A673 (cell line): ENCODE data around the gene FPGT.

Source experiments
- EZH2 ChIP-seq: fragments of 200-600 bp; sonication (generic); IDR thresholded peaks from 2 replicates; pipeline ENCODE4 v1.6.1; 2017; ENCODE audit warnings: borderline replicate concordance, low read depth, mild to moderate bottlenecking, mixed read lengths, antibody characterized with exemption, low read length; ENCODE audit not compliant: poor library complexity, severe bottlenecking
- TF ChIP-seq, protein P1 (sequence below): fragments of 300-800, 200-600 bp; sonication (generic); conservative IDR thresholded peaks from 2 replicates; pipeline ENCODE4 v1.5.1; 2017; ENCODE audit warnings: low read depth, mild to moderate bottlenecking, antibody characterized with exemption, low read length, moderate library complexity, mixed read lengths

DNA sequence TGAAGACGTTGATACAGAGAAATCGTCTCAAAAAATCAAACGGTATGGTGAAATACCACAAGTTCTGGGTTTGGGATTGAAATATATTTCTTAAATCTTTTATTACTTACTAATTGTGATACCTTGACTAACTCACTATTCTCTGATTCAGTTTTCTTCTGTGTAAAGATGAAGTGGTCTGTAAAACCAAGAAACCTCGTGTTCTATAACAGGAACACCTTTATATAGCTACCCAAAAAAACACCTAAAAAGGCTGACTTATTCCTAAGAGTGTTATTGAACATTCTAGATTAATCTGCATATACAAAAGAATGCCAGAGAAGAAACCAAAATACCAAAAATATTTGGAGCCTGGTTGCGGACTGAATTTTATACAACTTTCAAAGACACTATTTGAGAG, 787 bp upstream of the FPGT start:
- TF ChIP-seq, protein P1, sequence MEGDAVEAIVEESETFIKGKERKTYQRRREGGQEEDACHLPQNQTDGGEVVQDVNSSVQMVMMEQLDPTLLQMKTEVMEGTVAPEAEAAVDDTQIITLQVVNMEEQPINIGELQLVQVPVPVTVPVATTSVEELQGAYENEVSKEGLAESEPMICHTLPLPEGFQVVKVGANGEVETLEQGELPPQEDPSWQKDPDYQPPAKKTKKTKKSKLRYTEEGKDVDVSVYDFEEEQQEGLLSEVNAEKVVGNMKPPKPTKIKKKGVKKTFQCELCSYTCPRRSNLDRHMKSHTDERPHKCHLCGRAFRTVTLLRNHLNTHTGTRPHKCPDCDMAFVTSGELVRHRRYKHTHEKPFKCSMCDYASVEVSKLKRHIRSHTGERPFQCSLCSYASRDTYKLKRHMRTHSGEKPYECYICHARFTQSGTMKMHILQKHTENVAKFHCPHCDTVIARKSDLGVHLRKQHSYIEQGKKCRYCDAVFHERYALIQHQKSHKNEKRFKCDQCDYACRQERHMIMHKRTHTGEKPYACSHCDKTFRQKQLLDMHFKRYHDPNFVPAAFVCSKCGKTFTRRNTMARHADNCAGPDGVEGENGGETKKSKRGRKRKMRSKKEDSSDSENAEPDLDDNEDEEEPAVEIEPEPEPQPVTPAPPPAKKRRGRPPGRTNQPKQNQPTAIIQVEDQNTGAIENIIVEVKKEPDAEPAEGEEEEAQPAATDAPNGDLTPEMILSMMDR: no peak
- TF ChIP-seq EZH2: no peak
